H1 (cell line): Measurements from ENCODE around the gene ARID1B. TPM values are rescaled to one million over a fixed set of nuclear protein-coding genes. Genes with fewer than 3 reads are reported as not detected.

Source experiments
- CTCF ChIA-PET: fragments of 300-600 bp; sonication (Branson Sonifier 250); formaldehyde crosslinking; loops from one replicate; lab custom pipeline; 2021; ENCODE audit not compliant: partially characterized antibody; lab: Charles Lee
- POLR2A ChIA-PET: fragments of 300-600 bp; sonication (Branson Sonifier 250); formaldehyde crosslinking; loops from one replicate; lab custom pipeline; 2021; ENCODE audit warnings: inconsistent platforms; ENCODE audit not compliant: partially characterized antibody; lab: Charles Lee
- DNase-seq, 2 experiments: peaks; one replicate each; pipeline versions ENCODE4 v3.0.0 to v3.0.0-alpha.2; 2010 to 2022; ENCODE audit warnings: low spot score in 2 of 2, low read depth in 1 of 2, mixed read lengths in 1 of 2
- FAIRE-seq: peaks from 2 replicates; lab custom pipeline; 2011; peaks lifted over from hg19 to GRCh38; lab: Jason Lieb, UNC
- H2AFZ ChIP-seq: 2 replicates; pipeline ENCODE4 v1.8.1; 2012; ENCODE audit warnings: low read length, inconsistent platforms
- H2AK5ac ChIP-seq: 2 replicates; pipeline ENCODE4 v1.6.1; 2013; ENCODE audit warnings: low read depth, low read length
- H2BK120ac ChIP-seq: replicated peaks from 2 replicates; pipeline ENCODE3; 2013; ENCODE audit warnings: low read depth, low read length, inconsistent platforms
- H2BK12ac ChIP-seq: 2 replicates; pipeline ENCODE4 v1.6.1; 2013; ENCODE audit warnings: low read depth, low read length
- H2BK15ac ChIP-seq: 2 replicates; pipeline ENCODE4 v1.6.1; 2013; ENCODE audit warnings: low read length
- H2BK20ac ChIP-seq: 2 replicates; pipeline ENCODE4 v1.6.1; 2013; ENCODE audit warnings: low read length
- H2BK5ac ChIP-seq: 2 replicates; pipeline ENCODE4 v1.6.1; 2013; ENCODE audit warnings: low read depth, low read length
- H3K14ac ChIP-seq: 2 replicates; pipeline ENCODE4 v1.6.1; 2013; ENCODE audit warnings: inconsistent platforms; ENCODE audit not compliant: insufficient read length
- H3K18ac ChIP-seq: 2 replicates; pipeline ENCODE4 v1.6.1; 2013; ENCODE audit warnings: low read length; ENCODE audit errors: extremely low read depth
- H3K23ac ChIP-seq: 2 replicates; pipeline ENCODE4 v1.6.1; 2013; ENCODE audit warnings: inconsistent platforms; ENCODE audit not compliant: insufficient read length
- H3K23me2 ChIP-seq: 2 replicates; pipeline ENCODE4 v1.6.1; 2013; ENCODE audit warnings: low read depth, low read length
- H3K27ac ChIP-seq: 2 replicates; pipeline ENCODE4 v1.6.1; 2011; ENCODE audit warnings: low read depth, low read length, inconsistent platforms
- H3K27me3 ChIP-seq, 4 experiments: replicated peaks in 1 of 4; 1 replicate in 1 of 4; 2 replicates in 3 of 4; pipeline versions ENCODE4 v1.6.1 to v1.8.1; 2011 to 2013; ENCODE audit warnings: low read length in 3 of 4, mild to moderate bottlenecking in 3 of 4, inconsistent platforms in 2 of 4, mixed read lengths in 2 of 4, moderate library complexity in 1 of 4; ENCODE audit not compliant: control insufficient read depth in 3 of 4, insufficient read depth in 3 of 4; ENCODE audit errors: extremely low read depth in 1 of 4
- H3K36me3 ChIP-seq, 4 experiments: 2 replicates each; pipeline versions ENCODE4 v1.6.1 to v1.8.1; 2011 to 2013; ENCODE audit warnings: mild to moderate bottlenecking in 4 of 4, low read length in 3 of 4, moderate library complexity in 2 of 4, control low read depth in 1 of 4, inconsistent platforms in 1 of 4; ENCODE audit not compliant: insufficient read depth in 4 of 4, control insufficient read depth in 2 of 4
- H3K4ac ChIP-seq: replicated peaks from 2 replicates; pipeline ENCODE3; 2013; ENCODE audit warnings: low read length, low read depth, mixed read lengths, inconsistent platforms; ENCODE audit not compliant: insufficient read length
- H3K4me1 ChIP-seq, 4 experiments: replicated peaks in 1 of 4; 1 replicate in 1 of 4; 2 replicates in 3 of 4; pipeline versions ENCODE4 v1.6.1 to v1.8.1; 2011 to 2013; ENCODE audit warnings: low read length in 3 of 4, inconsistent platforms in 2 of 4, mixed read lengths in 1 of 4; ENCODE audit not compliant: insufficient read depth in 4 of 4, control insufficient read depth in 3 of 4
- H3K4me2 ChIP-seq, 2 experiments: 2 replicates each; pipeline versions ENCODE4 v1.6.1 to v1.8.1; 2011 to 2013; ENCODE audit warnings: low read depth in 2 of 2, low read length in 2 of 2, control low read depth in 1 of 2, inconsistent platforms in 1 of 2, mild to moderate bottlenecking in 1 of 2; ENCODE audit not compliant: insufficient read depth in 1 of 2
- H3K4me3 ChIP-seq, 4 experiments: fragments of 200-600, 300-600 bp in 1 of 4; sonication (generic), shearing (Covaris generic), sonication (Bioruptor Twin) in 1 of 4; 2 replicates each; pipeline versions ENCODE4 v1.5.1 to v1.8.1; 2011 to 2016; ENCODE audit warnings: low read length in 4 of 4, low read depth in 3 of 4, control low read depth in 2 of 4, inconsistent platforms in 2 of 4, mild to moderate bottlenecking in 2 of 4, mixed read lengths in 1 of 4, moderate library complexity in 1 of 4; ENCODE audit not compliant: insufficient read depth in 2 of 4; ENCODE audit errors: extremely low read depth in 1 of 4
- H3K56ac ChIP-seq: replicated peaks from 2 replicates; pipeline ENCODE3; 2013; ENCODE audit warnings: low read depth, mild to moderate bottlenecking, mixed read lengths, low read length, inconsistent platforms; ENCODE audit not compliant: insufficient read length
- H3K79me1 ChIP-seq: 2 replicates; pipeline ENCODE4 v1.6.1; 2013; ENCODE audit warnings: low read depth, low read length, control low read depth
- H3K79me2 ChIP-seq, 2 experiments: 2 replicates each; pipeline versions ENCODE4 v1.6.1 to v1.8.1; 2012 to 2013; ENCODE audit warnings: low read length in 2 of 2, mild to moderate bottlenecking in 2 of 2, inconsistent platforms in 1 of 2; ENCODE audit not compliant: insufficient read depth in 2 of 2, control insufficient read depth in 1 of 2
- H3K9ac ChIP-seq, 4 experiments: replicated peaks in 1 of 4; 1 replicate in 1 of 4; 2 replicates in 3 of 4; pipeline versions ENCODE4 v1.6.1 to v1.8.1; 2011 to 2013; ENCODE audit warnings: low read depth in 3 of 4, low read length in 3 of 4, control low read depth in 2 of 4, mild to moderate bottlenecking in 2 of 4, moderate library complexity in 2 of 4, inconsistent platforms in 1 of 4; ENCODE audit errors: extremely low read depth in 1 of 4
- H3K9me3 ChIP-seq, 2 experiments: 2 replicates each; pipeline versions ENCODE4 v1.6.1 to v1.8.1; 2012 to 2013; ENCODE audit warnings: mild to moderate bottlenecking in 2 of 2, moderate library complexity in 2 of 2, control low read depth in 1 of 2, inconsistent platforms in 1 of 2, low read depth in 1 of 2, low read length in 1 of 2, mixed read lengths in 1 of 2; ENCODE audit not compliant: insufficient read depth in 2 of 2
- H4K20me1 ChIP-seq, 2 experiments: replicated peaks in 1 of 2; 2 replicates each; pipeline versions ENCODE3 to v1.8.1; 2011 to 2013; ENCODE audit warnings: inconsistent platforms in 2 of 2, low read length in 2 of 2, mild to moderate bottlenecking in 1 of 2; ENCODE audit not compliant: insufficient read depth in 2 of 2, control insufficient read depth in 1 of 2
- H4K5ac ChIP-seq: 2 replicates; pipeline ENCODE4 v1.6.1; 2013; ENCODE audit warnings: low read length, low read depth, mixed read lengths, inconsistent platforms; ENCODE audit not compliant: insufficient read length
- H4K8ac ChIP-seq: 2 replicates; pipeline ENCODE4 v1.8.0; 2013; ENCODE audit warnings: mild to moderate bottlenecking, moderate library complexity, low read length, inconsistent platforms; ENCODE audit not compliant: insufficient read depth; ENCODE audit errors: extremely low read depth
- H4K91ac ChIP-seq: replicated peaks from 2 replicates; pipeline ENCODE3; 2013; ENCODE audit warnings: low read length, mixed read lengths, inconsistent platforms; ENCODE audit not compliant: insufficient read length
- BCL11A ChIP-seq, 2 experiments: IDR thresholded peaks; one replicate each; pipeline ENCODE4 v1.6.1; 2011; ENCODE audit warnings: low read depth in 2 of 2, low read length in 2 of 2, mild to moderate bottlenecking in 2 of 2
- CREB1 ChIP-seq: IDR thresholded peaks from 2 replicates; pipeline ENCODE4 v1.6.1; 2012; ENCODE audit warnings: inconsistent platforms
- EGR1 ChIP-seq: IDR thresholded peaks from 2 replicates; pipeline ENCODE4 v1.6.1; 2011; ENCODE audit warnings: low read depth, low read length, borderline replicate concordance
- HDAC6 ChIP-seq: IDR thresholded peaks from one replicate; pipeline ENCODE4 v1.7.1; 2012; ENCODE audit warnings: low read depth, mild to moderate bottlenecking, inconsistent platforms, low read length, moderate library complexity
- KDM4A ChIP-seq: IDR thresholded peaks from one replicate; pipeline ENCODE4 v1.7.1; 2012; ENCODE audit warnings: low read depth, mild to moderate bottlenecking, moderate library complexity, low read length, inconsistent platforms; ENCODE audit not compliant: severe bottlenecking
- KDM5A ChIP-seq: fragments of 200-600 bp; IDR thresholded peaks from 2 replicates; pipeline ENCODE4 v1.7.1; 2012; ENCODE audit warnings: mild to moderate bottlenecking, low read length, inconsistent platforms, mixed read lengths
- POLR2AphosphoS5 ChIP-seq: IDR thresholded peaks from 2 replicates; pipeline ENCODE4 v1.6.1; 2011; ENCODE audit warnings: low read depth, low read length
- RXRA ChIP-seq: IDR thresholded peaks from 2 replicates; pipeline ENCODE4 v1.6.1; 2011; ENCODE audit warnings: low read depth, mild to moderate bottlenecking, low read length, moderate library complexity; ENCODE audit not compliant: insufficient read depth
- SIRT6 ChIP-seq: IDR thresholded peaks from one replicate; pipeline ENCODE4 v1.7.1; 2012; ENCODE audit warnings: low read length, inconsistent platforms
- SUZ12 ChIP-seq: fragments of 200-600 bp; sonication (generic); IDR thresholded peaks from 2 replicates; pipeline ENCODE4 v1.6.1; 2012; ENCODE audit warnings: mild to moderate bottlenecking, inconsistent platforms, low read length, moderate library complexity, mixed read lengths
- TAF1 ChIP-seq: IDR thresholded peaks from 2 replicates; pipeline ENCODE4 v1.6.1; 2011; ENCODE audit warnings: mild to moderate bottlenecking, low read depth, low read length
- TBP ChIP-seq: IDR thresholded peaks from 2 replicates; pipeline ENCODE4 v1.6.1; 2011; ENCODE audit warnings: low read depth, low read length, improper control_type of control experiment
- TEAD4 ChIP-seq: IDR thresholded peaks from 2 replicates; pipeline ENCODE4 v1.6.1; 2012; ENCODE audit warnings: low read depth, low read length, inconsistent platforms, mixed read lengths
- ZNF274 ChIP-seq: IDR thresholded peaks from 2 replicates; pipeline ENCODE4 v1.7.0; 2012; ENCODE audit warnings: low read length, borderline replicate concordance; ENCODE audit errors: extremely low read depth
- WGBS, 2 experiments: shearing (Covaris generic) in 1 of 2; methylation state at CpG; one replicate each; pipeline versions ENCODE4 v1.1.6 to v1.1.7; 2013 to 2015; ENCODE audit warnings: low lambda C conversion rate in 2 of 2, mixed read lengths in 2 of 2, inconsistent platforms in 1 of 2, low coverage in 1 of 2, missing lambda C conversion rate in 1 of 2; ENCODE audit not compliant: insufficient replicate concordance in 2 of 2, insufficient coverage in 1 of 2, insufficient read length in 1 of 2; ENCODE audit errors: extremely low coverage in 1 of 2, missing lambda C conversion rate in 1 of 2; 5-methylcytosine and 5-hydroxymethylcytosine counted together
- polyA plus RNA-seq, 7 experiments: library from polyadenylated mRNA; depleted of rRNA in 3 of 7; stranded (reverse) in 5 of 7; unstranded in 2 of 7; fragments of >200 nt in 5 of 7; fragments of 200-250 nt in 2 of 7; gene quantifications; 1 replicate in 5 of 7; 2 replicates in 1 of 7; 4 replicates in 1 of 7; pipeline versions ENCODE4 v1.2.1 to v1.2.3, GENCODE V29; 2011 to 2013; ENCODE audit warnings: missing spikeins in 2 of 7, mixed read lengths in 2 of 7
- total RNA-seq: library from RNA; stranded (reverse); fragmentation: NEBNext Ultra II Directional; extraction: Animal tissue kit (Norgen Biotek cat#: 25700); gene quantifications from 2 replicates; pipeline ENCODE4 v1.2.1, GENCODE V29; 2021

ARID1B gene
- total and polyA plus RNA-seq, 2 of the 8 experiments (the other 6 are each of a cell fraction or from before 2014, with no cell fraction given) = 24.3 to 70.3 TPM

DNA sequence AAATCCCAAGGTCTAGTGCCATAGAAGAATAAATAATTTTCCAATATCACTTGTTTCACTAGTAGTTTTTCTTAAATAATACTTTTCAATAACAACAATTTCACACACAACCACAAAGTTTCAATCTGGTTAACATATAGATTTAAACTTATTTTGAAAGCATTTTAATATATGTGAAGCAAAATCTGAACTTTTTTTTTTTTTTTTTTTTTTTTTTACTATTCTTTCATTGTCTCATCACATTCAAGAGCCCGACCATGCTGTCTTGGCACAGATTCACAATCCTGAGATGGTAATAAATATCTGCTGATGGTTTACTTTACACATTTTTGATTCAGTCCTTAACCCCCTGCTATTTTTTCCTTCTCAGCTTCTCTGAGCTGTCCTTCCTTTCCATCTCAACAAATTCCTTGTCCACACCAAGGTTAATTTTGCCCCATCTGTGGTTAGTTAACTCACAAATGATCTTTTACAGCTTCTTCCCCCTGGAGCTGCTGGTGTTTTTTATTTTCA lies 283.3 kb downstream of the ARID1B start:
- H3K79me2 ChIP-seq = peaks cover 3 to 53% of the 10 kb centered on the region in 2 experiments; a peak in 3 of 4 replicates
- TF ChIP-seq HDAC6 = no peak
- TF ChIP-seq TEAD4 = no peak
- TF ChIP-seq TBP = no peak
- no peak for TF ChIP-seq ZNF274
- TF ChIP-seq EGR1 = no peak
- no peak for TF ChIP-seq KDM4A
- no peak for TF ChIP-seq CREB1
- no peak for TF ChIP-seq RXRA
- no peak for TF ChIP-seq SUZ12
- no peak for TF ChIP-seq KDM5A
- TF ChIP-seq SIRT6 = no peak
- no peak for TF ChIP-seq BCL11A (IDR thresholded peaks at IDR 0.05; ENCODE audit: low read depth in 2 of 2, low read length in 2 of 2)
- TF ChIP-seq TAF1 = no peak
- TF ChIP-seq POLR2AphosphoS5 = no peak

More for the DNA sequence above, 283.3 kb downstream of the ARID1B start:
- Histone ChIP-seq H3K23ac (no peak overlapping the region), H2BK5ac (no peak overlapping the region), H3K79me1 (no peaks in the 10 kb centered on the region; the same call in 1 of the 2 replicates), H3K36me3 (no peaks in the 10 kb centered on the region; a peak in 1 of 8 replicates), H2BK120ac (no peak overlapping the region), H3K4me3 (no peak overlapping the region), H3K27me3 (no peaks in the 10 kb centered on the region), H4K91ac (no peak overlapping the region), H2BK12ac (no peak overlapping the region), H3K4me1 (peaks cover 2 to 14% (median 9%) of the 10 kb centered on the region in 4 experiments), H2AK5ac (no peak overlapping the region), H3K18ac (no peak overlapping the region), H3K4me2 (no peak overlapping the region), H3K14ac (no peak overlapping the region), H2BK20ac (no peak overlapping the region), H3K9me3 (peaks cover 4 to 5% of the 10 kb centered on the region in 2 experiments; a peak in 2 of 4 replicates), H2AFZ (no peak overlapping the region), H3K27ac (no peak overlapping the region), H4K20me1 (peaks cover 0 to 2% of the 10 kb centered on the region in 2 experiments), H2BK15ac (no peak overlapping the region), H3K56ac (no peak overlapping the region), H3K23me2 (no peaks in the 10 kb centered on the region), H4K8ac (no peak overlapping the region), H4K5ac (no peak overlapping the region), H3K4ac (no peak overlapping the region), H3K9ac (no peak overlapping the region)
- DNase-seq (no peak), FAIRE-seq (no peak)
- 86% methylated on average over 1 of the region's 1 CpG; no CpG with 5 or more reads in 1 of the 2 experiments for WGBS, 2 experiments
- ChIA-PET CTCF (interaction anchor here (1.8 to 2.1 kb wide), 2 partner anchors 14 to 26 kb away, joined by 4 to 6 read pairs; no protein-coding TSS in a partner anchor), POLR2A (interaction anchor here (1.1 kb wide), 1 partner anchor 9 kb away, joined by 3 read pairs; no protein-coding TSS in a partner anchor)
